GM20000 (cell line): ENCODE measurements around the gene NAALADL2.

Experiments
- DNase-seq: peaks from one replicate; pipeline ENCODE4 v3.0.0; 2012; ENCODE audit warnings: low spot score
- CTCF ChIP-seq: IDR thresholded peaks from 2 replicates; pipeline ENCODE4 v1.5.1; 2012; ENCODE audit warnings: mild to moderate bottlenecking, control low read depth; ENCODE audit errors: extremely low read depth, missing control alignments

NAALADL2 gene

GRCh38 chr3:175007306-175007705 lies 148.2 kb downstream of the NAALADL2 start:
- no peak for DNase-seq

GRCh38 chr3:175009295-175009694 lies 150.2 kb downstream of the NAALADL2 start:
- DNase-seq, result no peak
- TF ChIP-seq CTCF, result no peak

More at GRCh38 chr3:175007306-175007705, 148.2 kb downstream of the NAALADL2 start:
- no peak for TF ChIP-seq CTCF

DNA sequence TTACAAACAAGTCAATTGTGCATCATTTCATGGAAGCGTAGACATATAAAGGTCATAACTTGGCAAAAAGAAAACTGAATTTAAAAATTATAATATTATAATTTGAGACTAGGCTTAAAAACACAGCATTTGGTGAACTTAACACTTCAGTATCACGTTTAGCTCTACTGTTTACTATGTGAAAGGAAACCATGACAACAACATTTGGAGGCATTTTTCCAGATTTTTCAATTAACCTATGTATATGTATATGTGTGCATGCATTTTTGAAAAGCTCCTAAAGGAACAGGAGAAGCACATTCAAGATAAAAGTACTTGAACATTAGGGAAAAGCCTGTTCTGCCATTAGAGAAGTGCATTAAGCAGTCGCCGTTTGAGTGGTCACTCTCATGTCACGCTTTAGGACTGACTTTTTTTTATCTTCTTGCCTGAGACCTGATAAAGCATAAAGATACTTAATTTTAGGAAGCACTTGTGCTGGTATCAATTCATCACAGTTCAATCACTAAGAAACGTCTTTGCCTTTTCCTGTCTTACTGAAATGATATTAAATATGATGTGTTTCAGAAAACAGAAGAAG lies 156.0 kb downstream of the NAALADL2 start:
- TF ChIP-seq CTCF, result no peak
- DNase-seq, result no peak

- TF ChIP-seq CTCF, result no peak
- DNase-seq, result no peak
Measured at GRCh38 chr3:175018946-175019727, 160.0 kb downstream of the NAALADL2 start.

GRCh38 chr3:175020101-175020500 lies 161.0 kb downstream of the NAALADL2 start:
- no peak for DNase-seq
- no peak for TF ChIP-seq CTCF

DNA sequence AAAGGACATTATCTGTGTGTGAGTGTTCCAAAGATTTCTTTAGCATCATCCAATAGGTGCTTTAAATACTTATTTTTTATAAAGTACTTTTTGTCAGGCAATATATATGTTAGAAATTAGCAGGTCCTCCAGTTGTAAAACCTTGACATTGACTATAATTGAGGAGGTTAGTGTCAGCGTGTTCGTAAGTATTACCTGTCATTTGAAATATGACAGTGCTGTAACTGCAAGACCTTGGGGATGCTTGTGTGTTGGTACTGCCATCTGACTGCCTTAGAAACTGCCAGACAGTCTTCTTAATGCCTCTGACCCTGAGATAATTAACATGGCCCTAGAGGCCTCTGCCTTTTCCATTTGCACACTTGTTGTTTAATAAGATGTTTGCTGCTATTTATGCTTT lies 170.7 kb downstream of the NAALADL2 start:
- TF ChIP-seq CTCF, result no peak
- DNase-seq, result no peak

GRCh38 chr3:175039875-175040274 lies 180.7 kb downstream of the NAALADL2 start:
- no peak for DNase-seq
- no peak for TF ChIP-seq CTCF
